ENCODE data around the gene FRMD3.

Gene FRMD3

GRCh38 chr9:83472764-83473163 is 65.4 kb downstream of the FRMD3 start:
- no peak for DNase-seq (ENCODE audit: low read depth)

GRCh38 chr9:83472221-83472665 is 66.0 kb downstream of the FRMD3 start:
- peak; percentile 28 for DNase-seq (ENCODE audit: low read depth)

- no peak for DNase-seq (ENCODE audit: low read depth)
Measured at GRCh38 chr9:83471241-83471640, 67.0 kb downstream of the FRMD3 start.

DNA sequence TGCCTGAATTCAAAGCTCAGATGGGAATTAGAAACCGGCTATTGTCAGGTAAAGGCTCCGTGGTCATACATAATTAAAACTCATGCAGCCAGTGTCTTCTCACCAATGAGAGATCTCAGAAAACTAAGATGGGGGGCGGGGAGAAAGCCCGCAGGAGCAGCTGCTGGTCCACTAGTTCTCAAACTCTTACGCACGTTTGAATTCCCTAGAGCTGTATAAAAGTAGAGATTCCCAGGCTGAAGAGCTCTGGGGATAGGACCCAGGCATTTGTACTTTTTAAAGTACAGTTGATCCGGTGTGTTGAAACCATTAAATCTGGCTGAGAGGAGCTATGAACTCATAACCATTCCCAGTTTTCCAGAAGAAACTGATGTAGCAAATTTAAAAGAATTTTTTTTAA is 68.5 kb downstream of the FRMD3 start:
- DNase-seq (ENCODE audit: low read depth): no peak

- no peak for DNase-seq (ENCODE audit: low read depth)
Measured at GRCh38 chr9:83468821-83469220, 69.4 kb downstream of the FRMD3 start.

- no peak for DNase-seq (ENCODE audit: low read depth)
Measured at GRCh38 chr9:83466877-83467276, 71.3 kb downstream of the FRMD3 start.

GRCh38 chr9:83466351-83466750 is 71.8 kb downstream of the FRMD3 start:
- DNase-seq (ENCODE audit: low read depth): no peak

- no peak for DNase-seq (ENCODE audit: low read depth)
Measured at GRCh38 chr9:83459830-83460229, 78.4 kb downstream of the FRMD3 start.

GRCh38 chr9:83458530-83458929 is 79.7 kb downstream of the FRMD3 start:
- DNase-seq (ENCODE audit: low read depth): no peak

- no peak for DNase-seq (ENCODE audit: low read depth)
Measured at GRCh38 chr9:83457005-83457404, 81.2 kb downstream of the FRMD3 start.

- DNase-seq (ENCODE audit: low read depth): no peak
Measured at GRCh38 chr9:83456226-83456625, 82.0 kb downstream of the FRMD3 start.

- no peak for DNase-seq (ENCODE audit: low read depth)
Measured at GRCh38 chr9:83454076-83454475, 84.1 kb downstream of the FRMD3 start.

GRCh38 chr9:83451308-83451707 is 86.9 kb downstream of the FRMD3 start:
- no peak for DNase-seq (ENCODE audit: low read depth)

DNA sequence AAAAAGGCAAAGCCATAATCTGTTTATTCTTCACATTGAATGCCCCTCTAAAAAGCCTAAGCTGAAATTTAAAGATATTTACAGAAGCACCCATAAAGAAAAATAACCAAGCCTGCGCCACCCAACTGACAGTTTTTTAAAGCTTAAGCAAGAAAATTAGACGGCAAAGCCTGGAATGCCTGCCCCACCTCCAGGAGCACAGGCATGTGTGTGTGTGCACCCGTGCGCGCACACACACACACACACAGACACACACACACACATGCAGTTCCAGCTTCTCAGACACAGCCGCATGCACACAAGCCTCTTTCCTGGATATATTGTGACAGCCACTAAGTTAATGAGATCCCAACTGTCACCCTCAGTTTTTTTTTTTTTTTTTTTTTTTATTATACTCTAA is 88.2 kb downstream of the FRMD3 start:
- DNase-seq (ENCODE audit: low read depth): no peak

- DNase-seq (ENCODE audit: low read depth): no peak
Measured at GRCh38 chr9:83449166-83449565, 89.0 kb downstream of the FRMD3 start.

GRCh38 chr9:83448626-83449025 is 89.6 kb downstream of the FRMD3 start:
- no peak for DNase-seq (ENCODE audit: low read depth)

- no peak for DNase-seq (ENCODE audit: low read depth)
Measured at GRCh38 chr9:83447351-83447750, 90.8 kb downstream of the FRMD3 start.

GRCh38 chr9:83445703-83446265 is 92.4 kb downstream of the FRMD3 start:
- no peak for DNase-seq (ENCODE audit: low read depth)

GRCh38 chr9:83444110-83444509 is 94.1 kb downstream of the FRMD3 start:
- peak; percentile 50 for DNase-seq (ENCODE audit: low read depth)

GRCh38 chr9:83441390-83441789 is 96.8 kb downstream of the FRMD3 start:
- DNase-seq (ENCODE audit: low read depth): no peak

- DNase-seq (ENCODE audit: low read depth): no peak
Measured at GRCh38 chr9:83440641-83441040, 97.6 kb downstream of the FRMD3 start.

- DNase-seq (ENCODE audit: low read depth): no peak
Measured at GRCh38 chr9:83435301-83435700, 102.9 kb downstream of the FRMD3 start.

DNA sequence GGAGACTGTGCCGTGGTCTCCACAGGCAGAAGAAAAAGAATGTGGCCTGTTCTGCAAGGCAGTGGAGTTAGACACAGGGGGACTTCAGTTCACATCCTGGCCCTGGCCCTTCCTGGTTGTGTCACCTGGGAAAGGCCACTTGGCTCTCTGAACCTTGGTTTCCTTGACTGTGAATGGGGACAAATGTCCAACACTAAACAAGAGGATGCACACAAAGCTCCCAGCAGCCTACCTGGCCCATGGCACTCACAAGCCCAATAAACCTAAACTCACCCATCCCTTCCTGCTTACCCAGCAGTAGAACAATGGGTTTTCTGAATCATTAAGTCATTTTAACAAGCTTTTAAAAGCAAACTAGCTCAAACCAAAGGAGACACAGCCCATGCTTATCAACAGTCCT is 103.9 kb downstream of the FRMD3 start:
- no peak for DNase-seq (ENCODE audit: low read depth)

DNA sequence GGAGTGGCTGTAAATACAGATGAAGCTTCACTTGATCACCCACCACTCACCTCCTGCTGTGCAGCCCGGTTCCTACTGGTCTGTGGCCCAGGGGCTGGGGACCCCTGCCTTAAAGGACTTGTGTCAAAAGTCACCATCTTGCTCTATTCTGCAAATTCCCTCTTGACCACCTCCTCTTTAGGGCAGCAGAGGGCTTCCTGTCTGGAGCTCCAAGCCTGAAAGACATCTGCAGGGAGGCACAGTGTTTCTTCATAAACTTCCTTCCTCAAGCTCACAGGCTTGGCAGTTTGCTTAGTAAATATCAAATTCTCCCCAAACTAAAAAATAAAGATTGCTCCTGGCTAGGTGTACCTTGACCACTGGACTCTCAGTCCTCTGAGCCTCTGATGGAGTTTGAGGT is 104.4 kb downstream of the FRMD3 start:
- DNase-seq (ENCODE audit: low read depth): no peak

All from GM04503 (cell line).